Lower leg skin (tissue), 3 donors: ENCODE results near the gene STXBP5L.
"Not testable (repeated sequence)": the region's sequence is repeated elsewhere in the genome, so short reads cannot be mapped to it uniquely, and the experiment has no call there.

ENCODE experiments used
- POLR2A ChIP-seq, 2 donors: fragments of 450-650 bp; IDR thresholded peaks; one replicate each; pipeline ENCODE4 v1.6.1; 2016 to 2017; ENCODE audit warnings: antibody characterized with exemption in 2 of 2, mild to moderate bottlenecking in 1 of 2, moderate library complexity in 1 of 2
- TF ChIP-seq, protein P1 (sequence below), 3 donors: fragments of 450-650 bp; IDR thresholded peaks; one replicate each; pipeline ENCODE4 v1.5.1; 2016; ENCODE audit warnings: antibody characterized with exemption in 3 of 3, mild to moderate bottlenecking in 3 of 3, moderate library complexity in 2 of 3

DNA sequence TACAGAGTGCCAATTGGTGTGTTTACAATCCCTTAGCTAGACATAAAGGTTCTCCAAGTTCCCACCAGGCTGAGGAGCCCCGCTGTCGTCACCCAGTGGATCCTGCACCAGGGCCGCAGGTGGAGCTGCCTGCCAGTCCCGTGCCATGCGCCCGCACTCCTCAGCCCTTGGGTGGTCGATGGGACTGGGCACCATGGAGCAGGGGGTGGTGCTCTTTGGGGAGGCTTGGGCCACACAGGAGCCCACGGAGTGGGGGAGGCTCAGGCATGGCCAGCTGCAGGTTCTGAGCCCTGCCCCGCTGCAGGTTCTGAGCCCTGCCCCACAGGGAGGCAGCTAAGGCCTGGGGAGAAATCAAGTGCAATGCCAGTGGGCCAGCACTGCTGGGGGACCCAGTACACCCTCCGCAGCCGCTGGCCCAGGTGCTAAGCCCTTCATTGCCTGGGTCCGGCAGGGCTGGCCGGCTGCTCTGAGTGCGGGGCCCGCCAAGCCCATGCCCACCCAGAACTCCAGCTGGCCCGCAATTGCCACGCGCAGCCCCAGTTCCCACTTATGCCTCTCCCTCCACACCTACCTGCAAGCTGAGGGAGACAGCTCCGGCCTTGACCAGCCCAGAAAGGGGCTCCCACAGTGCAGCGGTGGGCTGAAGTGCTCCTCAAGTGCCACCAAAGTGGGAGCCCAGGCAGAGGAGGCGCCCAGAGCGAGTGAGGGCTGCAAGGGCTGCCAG, 170.5 kb downstream of the STXBP5L start:
- TF ChIP-seq, protein P1, sequence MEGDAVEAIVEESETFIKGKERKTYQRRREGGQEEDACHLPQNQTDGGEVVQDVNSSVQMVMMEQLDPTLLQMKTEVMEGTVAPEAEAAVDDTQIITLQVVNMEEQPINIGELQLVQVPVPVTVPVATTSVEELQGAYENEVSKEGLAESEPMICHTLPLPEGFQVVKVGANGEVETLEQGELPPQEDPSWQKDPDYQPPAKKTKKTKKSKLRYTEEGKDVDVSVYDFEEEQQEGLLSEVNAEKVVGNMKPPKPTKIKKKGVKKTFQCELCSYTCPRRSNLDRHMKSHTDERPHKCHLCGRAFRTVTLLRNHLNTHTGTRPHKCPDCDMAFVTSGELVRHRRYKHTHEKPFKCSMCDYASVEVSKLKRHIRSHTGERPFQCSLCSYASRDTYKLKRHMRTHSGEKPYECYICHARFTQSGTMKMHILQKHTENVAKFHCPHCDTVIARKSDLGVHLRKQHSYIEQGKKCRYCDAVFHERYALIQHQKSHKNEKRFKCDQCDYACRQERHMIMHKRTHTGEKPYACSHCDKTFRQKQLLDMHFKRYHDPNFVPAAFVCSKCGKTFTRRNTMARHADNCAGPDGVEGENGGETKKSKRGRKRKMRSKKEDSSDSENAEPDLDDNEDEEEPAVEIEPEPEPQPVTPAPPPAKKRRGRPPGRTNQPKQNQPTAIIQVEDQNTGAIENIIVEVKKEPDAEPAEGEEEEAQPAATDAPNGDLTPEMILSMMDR (IDR thresholded peaks at IDR 0.05): not testable (repeated sequence)
- TF ChIP-seq POLR2A (IDR thresholded peaks at IDR 0.05): not testable (repeated sequence)
